Activated T-cell treated with anti-CD3 and anti-CD28 coated beads for 48 hours (primary cell): Measurements from ENCODE around the gene STPG1.
A peak's percentile ranks its signal among the peaks of the same experiment; 100 is the strongest.

Experiments used
- DNase-seq: peaks from one replicate; pipeline ENCODE4 v3.0.0-alpha.2; 2020; ENCODE audit warnings: low read depth

The STPG1 gene

GRCh38 chr1:24369801-24370200 lies 43.8 kb downstream of the STPG1 start:
- DNase-seq, result no peak

- DNase-seq, result no peak
These were observed 44.4 kb downstream of the STPG1 start for GRCh38 chr1:24369199-24369598.

- no peak for DNase-seq
These were observed 46.9 kb downstream of the STPG1 start for GRCh38 chr1:24366707-24367106.

- no peak for DNase-seq
These were observed 48.5 kb downstream of the STPG1 start for GRCh38 chr1:24364975-24365678.

- no peak for DNase-seq
These were observed 49.0 kb downstream of the STPG1 start for GRCh38 chr1:24364605-24364974.

- no peak for DNase-seq
These were observed 49.6 kb downstream of the STPG1 start for GRCh38 chr1:24363994-24364393.

- DNase-seq, result no peak
These were observed 50.5 kb downstream of the STPG1 start for GRCh38 chr1:24362982-24363614.

- DNase-seq, result no peak
These were observed 51.2 kb downstream of the STPG1 start for GRCh38 chr1:24362396-24362795.

GRCh38 chr1:24361811-24362210 lies 51.8 kb downstream of the STPG1 start:
- DNase-seq, result no peak

- DNase-seq, result no peak
These were observed 52.9 kb downstream of the STPG1 start for GRCh38 chr1:24360681-24361080.

- no peak for DNase-seq
These were observed 56.5 kb downstream of the STPG1 start for GRCh38 chr1:24357038-24357437.

GRCh38 chr1:24355466-24355865 lies 58.1 kb downstream of the STPG1 start:
- no peak for DNase-seq

- no peak for DNase-seq
These were observed 60.2 kb downstream of the STPG1 start for GRCh38 chr1:24353292-24353891.

- peak; percentile 52 for DNase-seq
These were observed 61.5 kb downstream of the STPG1 start for GRCh38 chr1:24351918-24352627.

GRCh38 chr1:24351247-24351646 lies 62.3 kb downstream of the STPG1 start:
- DNase-seq, result no peak

- DNase-seq, result no peak
These were observed 63.7 kb downstream of the STPG1 start for GRCh38 chr1:24349891-24350290.

- no peak for DNase-seq
These were observed 65.4 kb downstream of the STPG1 start for GRCh38 chr1:24348196-24348595.

GRCh38 chr1:24347159-24347934 lies 66.2 kb downstream of the STPG1 start:
- DNase-seq, result no peak

- DNase-seq, result no peak
These were observed 68.2 kb downstream of the STPG1 start for GRCh38 chr1:24345334-24345733.

- DNase-seq, result no peak
These were observed 69.4 kb downstream of the STPG1 start for GRCh38 chr1:24344090-24344742.

- no peak for DNase-seq
These were observed 70.0 kb downstream of the STPG1 start for GRCh38 chr1:24343412-24344089.
